Activated CD8-positive, alpha-beta T cell treated with anti-CD3 and anti-CD28 coated beads, Interleukin-2, amount 10 ng/mL, durations not matched to agents 7 days and 5 days (primary cell): ENCODE results near the gene NACA2. TPM values are rescaled to one million over a fixed set of nuclear protein-coding genes. Genes with fewer than 3 reads are reported as not detected.

Experiments
- ATAC-seq: fragments of 150-1000 bp; cut with Tn5 transposase; one replicate; pipeline ENCODE4 v1.10.0; 2021; ENCODE audit warnings: moderate library complexity
- CTCF ChIA-PET: fragments of 350-600 bp; sonication (Branson Sonifier 250); formaldehyde crosslinking; loops from one replicate; lab custom pipeline; 2021; ENCODE audit warnings: antibody characterized with exemption; lab: Charles Lee
- POLR2A ChIA-PET: fragments of 350-600 bp; sonication (Branson Sonifier 250); formaldehyde crosslinking; loops from one replicate; lab custom pipeline; 2021; ENCODE audit warnings: antibody characterized with exemption; lab: Charles Lee
- DNase-seq: peaks from one replicate; pipeline ENCODE4 v3.0.0-alpha.2; 2020
- H3K27ac Mint-ChIP-seq: one replicate; pipeline ENCODE4 v1.8.0; 2021; ENCODE audit warnings: mild to moderate bottlenecking, mixed read lengths
- H3K27me3 Mint-ChIP-seq: one replicate; pipeline ENCODE4 v1.8.0; 2021; ENCODE audit warnings: low read depth, mixed read lengths
- H3K36me3 Mint-ChIP-seq: one replicate; pipeline ENCODE4 v1.8.0; 2021; ENCODE audit warnings: low read depth, mixed read lengths
- H3K4me1 Mint-ChIP-seq: one replicate; pipeline ENCODE4 v1.8.0; 2021; ENCODE audit warnings: low read depth, mixed read lengths
- H3K4me3 Mint-ChIP-seq: one replicate; pipeline ENCODE4 v1.8.0; 2021; ENCODE audit warnings: mild to moderate bottlenecking, mixed read lengths
- H3K9me3 Mint-ChIP-seq: one replicate; pipeline ENCODE4 v1.8.0; 2022; ENCODE audit warnings: mixed read lengths; ENCODE audit not compliant: insufficient read depth
- total RNA-seq, 2 experiments: library from RNA; stranded (reverse); gene quantifications; one replicate each; pipeline ENCODE4 v1.2.3, GENCODE V29; 2021

Gene NACA2
- total RNA-seq, 2 experiments from 2014 or later: not detected

- ChIA-PET CTCF (interaction anchor here (1.4 to 3.5 kb wide), 2 partner anchors 10 to 172 kb away, joined by 3 to 18 read pairs; no protein-coding TSS in a partner anchor), POLR2A (no interaction called here)
- no peaks in the 10 kb centered on the region for H3K9me3 Mint-ChIP-seq
- H3K4me3 Mint-ChIP-seq: no peak overlapping the region
- no peak overlapping the region for H3K27ac Mint-ChIP-seq
- H3K27me3 Mint-ChIP-seq: peaks cover 30% of the 10 kb centered on the region
- no peaks in the 10 kb centered on the region for H3K4me1 Mint-ChIP-seq
- no peak for ATAC-seq
- no peaks in the 10 kb centered on the region for H3K36me3 Mint-ChIP-seq
- no peak for DNase-seq
Observed at GRCh38 chr17:61584866-61585265, 6.2 kb downstream of the NACA2 start.

- no peak for ATAC-seq
- POLR2A ChIA-PET: no interaction called here
- H3K4me3 Mint-ChIP-seq: no peak overlapping the region
Observed at GRCh38 chr17:61584266-61584665, 6.8 kb downstream of the NACA2 start.

GRCh38 chr17:61583660-61584264 is 7.3 kb downstream of the NACA2 start:
- peaks cover 33% of the 10 kb centered on the region for H3K27me3 Mint-ChIP-seq
- H3K4me1 Mint-ChIP-seq: no peaks in the 10 kb centered on the region
- H3K9me3 Mint-ChIP-seq: no peaks in the 10 kb centered on the region
- no peak for ATAC-seq
- no peak overlapping the region for H3K27ac Mint-ChIP-seq
- no peak for DNase-seq
- CTCF ChIA-PET: interaction anchor here (1.0 to 3.5 kb wide), 2 partner anchors 9 to 171 kb away, joined by 4 to 18 read pairs; no protein-coding TSS in a partner anchor
- POLR2A ChIA-PET: no interaction called here
- H3K4me3 Mint-ChIP-seq: no peak overlapping the region
- H3K36me3 Mint-ChIP-seq: no peaks in the 10 kb centered on the region

More at GRCh38 chr17:61584266-61584665, 6.8 kb downstream of the NACA2 start:
- no peaks in the 10 kb centered on the region for H3K9me3 Mint-ChIP-seq
- H3K4me1 Mint-ChIP-seq: no peaks in the 10 kb centered on the region
- no peak overlapping the region for H3K27ac Mint-ChIP-seq
- H3K36me3 Mint-ChIP-seq: no peaks in the 10 kb centered on the region
- peaks cover 33% of the 10 kb centered on the region for H3K27me3 Mint-ChIP-seq
- no peak for DNase-seq
- CTCF ChIA-PET: interaction anchor here (1.4 to 3.5 kb wide), 2 partner anchors 10 to 171 kb away, joined by 3 to 18 read pairs; no protein-coding TSS in a partner anchor

GRCh38 chr17:61583242-61583641 is 7.8 kb downstream of the NACA2 start:
- DNase-seq (no peak), ATAC-seq (no peak)
- Mint-ChIP-seq H3K4me1 (no peaks in the 10 kb centered on the region), H3K4me3 (no peak overlapping the region), H3K27me3 (peaks cover 31% of the 10 kb centered on the region), H3K27ac (no peak overlapping the region), H3K9me3 (no peaks in the 10 kb centered on the region), H3K36me3 (no peaks in the 10 kb centered on the region)
- ChIA-PET CTCF (interaction anchor here (1.0 to 3.5 kb wide), 2 partner anchors 9 to 170 kb away, joined by 4 to 18 read pairs; no protein-coding TSS in a partner anchor), POLR2A (no interaction called here)

- DNase-seq (no peak), ATAC-seq (no peak)
- ChIA-PET POLR2A (no interaction called here), CTCF (interaction anchor here (3.5 kb wide), 1 partner anchor 170 kb away, joined by 18 read pairs; no protein-coding TSS in a partner anchor)
- H3K27me3 Mint-ChIP-seq: peaks cover 27% of the 10 kb centered on the region
- no peak overlapping the region for H3K4me3 Mint-ChIP-seq
- no peaks in the 10 kb centered on the region for H3K36me3 Mint-ChIP-seq
- H3K27ac Mint-ChIP-seq: no peak overlapping the region
- H3K4me1 Mint-ChIP-seq: no peaks in the 10 kb centered on the region
- no peaks in the 10 kb centered on the region for H3K9me3 Mint-ChIP-seq
Observed at GRCh38 chr17:61582593-61582992, 8.4 kb downstream of the NACA2 start.

GRCh38 chr17:61581611-61582349 is 9.2 kb downstream of the NACA2 start:
- Mint-ChIP-seq H3K4me3 (no peak overlapping the region), H3K27ac (no peak overlapping the region), H3K36me3 (no peaks in the 10 kb centered on the region), H3K9me3 (no peaks in the 10 kb centered on the region), H3K27me3 (peaks cover 23% of the 10 kb centered on the region), H3K4me1 (no peaks in the 10 kb centered on the region)
- no peak for DNase-seq
- no peak for ATAC-seq
- POLR2A ChIA-PET: no interaction called here
- CTCF ChIA-PET: interaction anchor here (3.5 kb wide), 1 partner anchor 169 kb away, joined by 18 read pairs; no protein-coding TSS in a partner anchor

- peaks cover 25% of the 10 kb centered on the region for H3K27me3 Mint-ChIP-seq
- CTCF ChIA-PET: no interaction called here
Observed at GRCh38 chr17:61580502-61580901, 10.5 kb downstream of the NACA2 start.

GRCh38 chr17:61579961-61580360 is 11.1 kb downstream of the NACA2 start:
- ChIA-PET CTCF (no interaction called here), POLR2A (no interaction called here)
- H3K4me1 Mint-ChIP-seq: no peaks in the 10 kb centered on the region
- no peak overlapping the region for H3K27ac Mint-ChIP-seq
- DNase-seq: no peak
- no peak overlapping the region for H3K4me3 Mint-ChIP-seq
- no peaks in the 10 kb centered on the region for H3K9me3 Mint-ChIP-seq
- no peaks in the 10 kb centered on the region for H3K36me3 Mint-ChIP-seq
- no peak for ATAC-seq
- H3K27me3 Mint-ChIP-seq: peaks cover 28% of the 10 kb centered on the region

More at GRCh38 chr17:61580502-61580901, 10.5 kb downstream of the NACA2 start:
- ATAC-seq (no peak), DNase-seq (no peak)
- no peak overlapping the region for H3K4me3 Mint-ChIP-seq
- H3K9me3 Mint-ChIP-seq: no peaks in the 10 kb centered on the region
- POLR2A ChIA-PET: no interaction called here
- no peaks in the 10 kb centered on the region for H3K36me3 Mint-ChIP-seq
- H3K4me1 Mint-ChIP-seq: no peaks in the 10 kb centered on the region
- no peak overlapping the region for H3K27ac Mint-ChIP-seq

- Mint-ChIP-seq H3K4me1 (no peaks in the 10 kb centered on the region), H3K9me3 (no peaks in the 10 kb centered on the region), H3K36me3 (no peaks in the 10 kb centered on the region), H3K27ac (no peak overlapping the region), H3K4me3 (no peak overlapping the region), H3K27me3 (peaks cover 29% of the 10 kb centered on the region)
- CTCF ChIA-PET: no interaction called here
- DNase-seq (no peak), ATAC-seq (no peak)
- POLR2A ChIA-PET: no interaction called here
Observed at GRCh38 chr17:61579347-61579746, 11.7 kb downstream of the NACA2 start.

GRCh38 chr17:61578645-61579044 is 12.4 kb downstream of the NACA2 start:
- no peaks in the 10 kb centered on the region for H3K9me3 Mint-ChIP-seq
- no peak overlapping the region for H3K4me3 Mint-ChIP-seq
- ATAC-seq (no peak), DNase-seq (no peak)
- no peaks in the 10 kb centered on the region for H3K36me3 Mint-ChIP-seq
- ChIA-PET POLR2A (no interaction called here), CTCF (no interaction called here)
- peaks cover 27% of the 10 kb centered on the region for H3K27me3 Mint-ChIP-seq
- H3K4me1 Mint-ChIP-seq: no peaks in the 10 kb centered on the region
- H3K27ac Mint-ChIP-seq: no peak overlapping the region

- ATAC-seq: no peak
- CTCF ChIA-PET: interaction anchor here (1.1 to 1.6 kb wide), 2 partner anchors 12 to 604 kb away, joined by 3 to 4 read pairs; no protein-coding TSS in a partner anchor
- DNase-seq: no peak
- POLR2A ChIA-PET: no interaction called here
- no peak overlapping the region for H3K4me3 Mint-ChIP-seq
- no peak overlapping the region for H3K27ac Mint-ChIP-seq
- H3K9me3 Mint-ChIP-seq: no peaks in the 10 kb centered on the region
- H3K36me3 Mint-ChIP-seq: no peaks in the 10 kb centered on the region
- no peaks in the 10 kb centered on the region for H3K4me1 Mint-ChIP-seq
- peaks cover 20% of the 10 kb centered on the region for H3K27me3 Mint-ChIP-seq
Observed at GRCh38 chr17:61575983-61576382, 15.0 kb downstream of the NACA2 start.
